ENCODE results near the gene ADAD2. TPM values are rescaled to one million over a fixed set of nuclear protein-coding genes. Genes with fewer than 3 reads are reported as not detected.

The ADAD2 gene
- total RNA-seq, result not detected

- peaks cover 0 to 13% of the 10 kb centered on the region in 2 donors for H3K4me1 Mint-ChIP-seq (ENCODE audit: low read depth in 2 of 2)
- DNase-seq (ENCODE audit: low spot score) (no peak), ATAC-seq (no peak)
- no peaks in the 10 kb centered on the region for H3K27me3 Mint-ChIP-seq
- no peaks in the 10 kb centered on the region for H3K9me3 Mint-ChIP-seq
- no peak within 1 kb of the TSS for H3K4me3 Mint-ChIP-seq
- no peak within 1 kb of the TSS for H3K27ac Mint-ChIP-seq
- H3K36me3 Mint-ChIP-seq, result no peaks in the 10 kb centered on the region
These were observed at the start of gene ADAD2 for GRCh38 chr16:84190731-84191388. Gene ADAD2 (plus strand): TSS chr16:84191157. CDS start chr16:84191231, 74 bp downstream.

GRCh38 chr16:84143081-84143480 is 47.9 kb upstream of the ADAD2 start:
- Mint-ChIP-seq H3K27ac (no peak overlapping the region), H3K4me1 (ENCODE audit: low read depth in 2 of 2) (peaks cover 14 to 22% of the 10 kb centered on the region in 2 donors), H3K9me3 (no peaks in the 10 kb centered on the region), H3K4me3 (peak overlapping the region; percentile 94), H3K27me3 (no peaks in the 10 kb centered on the region), H3K36me3 (no peaks in the 10 kb centered on the region)
- no peak for ATAC-seq
- no peak for DNase-seq (ENCODE audit: low spot score)

GRCh38 chr16:84143784-84144199 is 47.2 kb upstream of the ADAD2 start:
- H3K27me3 Mint-ChIP-seq, result peaks cover under 1 to 3% of the 10 kb centered on the region in 2 donors
- H3K4me3 Mint-ChIP-seq, result peak overlapping the region; percentile 94
- no peak for ATAC-seq
- DNase-seq (ENCODE audit: low spot score), result no peak
- H3K27ac Mint-ChIP-seq, result peak overlapping the region; percentile 69 to 89
- no peaks in the 10 kb centered on the region for H3K36me3 Mint-ChIP-seq
- H3K9me3 Mint-ChIP-seq, result no peaks in the 10 kb centered on the region
- H3K4me1 Mint-ChIP-seq (ENCODE audit: low read depth in 2 of 2), result peaks cover 12 to 19% of the 10 kb centered on the region in 2 donors

GRCh38 chr16:84144209-84144858 is 46.6 kb upstream of the ADAD2 start:
- DNase-seq (ENCODE audit: low spot score), result no peak
- H3K27ac Mint-ChIP-seq, result peak overlapping the region; percentile 69 to 89
- no peaks in the 10 kb centered on the region for H3K36me3 Mint-ChIP-seq
- peak overlapping the region; percentile 94 for H3K4me3 Mint-ChIP-seq
- H3K9me3 Mint-ChIP-seq, result no peaks in the 10 kb centered on the region
- peaks cover 2 to 6% of the 10 kb centered on the region in 2 donors for H3K27me3 Mint-ChIP-seq
- peak; percentile 40 to 51 for ATAC-seq
- H3K4me1 Mint-ChIP-seq (ENCODE audit: low read depth in 2 of 2), result peaks cover 9 to 14% of the 10 kb centered on the region in 2 donors

GRCh38 chr16:84144859-84145639 is 45.9 kb upstream of the ADAD2 start, which contains the start of the genes DNAAF1 and HSDL1:
Gene DNAAF1 (plus strand): TSS chr16:84145308. CDS start chr16:84145441, 133 bp downstream.
Gene HSDL1 (minus strand): TSS chr16:84145177. CDS start chr16:84131321, 13,856 bp downstream.
- DNase-seq (ENCODE audit: low spot score) (peak; percentile 92), ATAC-seq (peak; percentile 94 to 95)
- Mint-ChIP-seq H3K9me3 (no peaks in the 10 kb centered on the region), H3K4me3 (peak within 1 kb of the TSS; percentile 94), H3K27me3 (peaks cover 2 to 12% of the 10 kb centered on the region in 2 donors), H3K36me3 (no peaks in the 10 kb centered on the region), H3K27ac (peak within 1 kb of the TSS; percentile 69 to 89), H3K4me1 (ENCODE audit: low read depth in 2 of 2) (peaks cover 6 to 13% of the 10 kb centered on the region in 2 donors)

- H3K27ac Mint-ChIP-seq, result no peak overlapping the region
- H3K27me3 Mint-ChIP-seq, result peaks cover 23 to 37% of the 10 kb centered on the region in 2 donors
- no peaks in the 10 kb centered on the region for H3K36me3 Mint-ChIP-seq
- no peak for DNase-seq (ENCODE audit: low spot score)
- H3K4me3 Mint-ChIP-seq, result no peak overlapping the region
- ATAC-seq, result no peak
- H3K4me1 Mint-ChIP-seq (ENCODE audit: low read depth in 2 of 2), result no peaks in the 10 kb centered on the region
- H3K9me3 Mint-ChIP-seq, result no peaks in the 10 kb centered on the region
These were observed 40.0 kb upstream of the ADAD2 start for GRCh38 chr16:84150926-84151325.

- H3K4me3 Mint-ChIP-seq, result no peak overlapping the region
- no peaks in the 10 kb centered on the region for H3K36me3 Mint-ChIP-seq
- peaks cover 30 to 46% of the 10 kb centered on the region in 2 donors for H3K27me3 Mint-ChIP-seq
- no peak overlapping the region for H3K27ac Mint-ChIP-seq
- no peaks in the 10 kb centered on the region for H3K9me3 Mint-ChIP-seq
- ATAC-seq (no peak), DNase-seq (ENCODE audit: low spot score) (no peak)
- no peaks in the 10 kb centered on the region for H3K4me1 Mint-ChIP-seq (ENCODE audit: low read depth in 2 of 2)
These were observed 37.2 kb upstream of the ADAD2 start for GRCh38 chr16:84153660-84154214.

GRCh38 chr16:84155226-84155625 is 35.7 kb upstream of the ADAD2 start:
- no peaks in the 10 kb centered on the region for H3K4me1 Mint-ChIP-seq (ENCODE audit: low read depth in 2 of 2)
- H3K36me3 Mint-ChIP-seq, result no peaks in the 10 kb centered on the region
- no peak for ATAC-seq
- H3K27ac Mint-ChIP-seq, result no peak overlapping the region
- H3K4me3 Mint-ChIP-seq, result no peak overlapping the region
- DNase-seq (ENCODE audit: low spot score), result no peak
- H3K27me3 Mint-ChIP-seq, result peaks cover 34 to 35% of the 10 kb centered on the region in 2 donors
- H3K9me3 Mint-ChIP-seq, result no peaks in the 10 kb centered on the region

- no peak for DNase-seq (ENCODE audit: low spot score)
- ATAC-seq, result no peak
- H3K4me1 Mint-ChIP-seq (ENCODE audit: low read depth in 2 of 2), result no peaks in the 10 kb centered on the region
- H3K4me3 Mint-ChIP-seq, result no peak overlapping the region
- H3K36me3 Mint-ChIP-seq, result no peaks in the 10 kb centered on the region
- peaks cover 33 to 34% of the 10 kb centered on the region in 2 donors for H3K27me3 Mint-ChIP-seq
- H3K9me3 Mint-ChIP-seq, result no peaks in the 10 kb centered on the region
- H3K27ac Mint-ChIP-seq, result no peak overlapping the region
These were observed 35.2 kb upstream of the ADAD2 start for GRCh38 chr16:84155771-84156170.

- ATAC-seq (no peak), DNase-seq (ENCODE audit: low spot score) (no peak)
- no peak overlapping the region for H3K4me3 Mint-ChIP-seq
- no peaks in the 10 kb centered on the region for H3K9me3 Mint-ChIP-seq
- H3K27me3 Mint-ChIP-seq, result peaks cover 28 to 29% of the 10 kb centered on the region in 2 donors
- no peaks in the 10 kb centered on the region for H3K4me1 Mint-ChIP-seq (ENCODE audit: low read depth in 2 of 2)
- H3K36me3 Mint-ChIP-seq, result no peaks in the 10 kb centered on the region
- no peak overlapping the region for H3K27ac Mint-ChIP-seq
These were observed 34.6 kb upstream of the ADAD2 start for GRCh38 chr16:84156342-84156784.

- Mint-ChIP-seq H3K9me3 (no peaks in the 10 kb centered on the region), H3K27me3 (peaks cover 30 to 36% of the 10 kb centered on the region in 2 donors)
- DNase-seq (ENCODE audit: low spot score), result no peak
These were observed 31.9 kb upstream of the ADAD2 start for GRCh38 chr16:84159007-84159406.

GRCh38 chr16:84159800-84160199 is 31.2 kb upstream of the ADAD2 start:
- Mint-ChIP-seq H3K27me3 (peaks cover 35 to 43% of the 10 kb centered on the region in 2 donors), H3K36me3 (no peaks in the 10 kb centered on the region)

More at GRCh38 chr16:84159007-84159406, 31.9 kb upstream of the ADAD2 start:
- no peak for ATAC-seq
- Mint-ChIP-seq H3K4me3 (no peak overlapping the region), H3K36me3 (no peaks in the 10 kb centered on the region), H3K27ac (no peak overlapping the region), H3K4me1 (ENCODE audit: low read depth in 2 of 2) (no peaks in the 10 kb centered on the region)

GRCh38 chr16:84161037-84161436 is 29.9 kb upstream of the ADAD2 start:
- H3K4me3 Mint-ChIP-seq, result no peak overlapping the region
- H3K9me3 Mint-ChIP-seq, result no peaks in the 10 kb centered on the region
- no peak for DNase-seq (ENCODE audit: low spot score)
- H3K4me1 Mint-ChIP-seq (ENCODE audit: low read depth in 2 of 2), result no peaks in the 10 kb centered on the region
- H3K27me3 Mint-ChIP-seq, result peaks cover 29 to 47% of the 10 kb centered on the region in 2 donors
- ATAC-seq, result no peak
- H3K27ac Mint-ChIP-seq, result no peak overlapping the region
- no peaks in the 10 kb centered on the region for H3K36me3 Mint-ChIP-seq

More at GRCh38 chr16:84159800-84160199, 31.2 kb upstream of the ADAD2 start:
- Mint-ChIP-seq H3K27ac (no peak overlapping the region), H3K4me1 (ENCODE audit: low read depth in 2 of 2) (no peaks in the 10 kb centered on the region), H3K9me3 (no peaks in the 10 kb centered on the region), H3K4me3 (no peak overlapping the region)
- no peak for ATAC-seq
- no peak for DNase-seq (ENCODE audit: low spot score)

All from natural killer cell treated with Interleukin-12 subunit alpha and Interleukin-12 subunit beta and Interleukin-15 and Interleukin-18, amount 100 ng/mL, for 72 hours (primary cell).